GM21723 (cell line): Measurements from ENCODE around the gene C10orf90.

Experiments used
- ATAC-seq: cut with Tn5 transposase; IDR thresholded peaks from one replicate; pipeline ENCODE4 v1.9.1; 2021; ENCODE audit warnings: mild to moderate bottlenecking, moderate library complexity; ENCODE audit not compliant: unreplicated experiment

The C10orf90 gene

DNA sequence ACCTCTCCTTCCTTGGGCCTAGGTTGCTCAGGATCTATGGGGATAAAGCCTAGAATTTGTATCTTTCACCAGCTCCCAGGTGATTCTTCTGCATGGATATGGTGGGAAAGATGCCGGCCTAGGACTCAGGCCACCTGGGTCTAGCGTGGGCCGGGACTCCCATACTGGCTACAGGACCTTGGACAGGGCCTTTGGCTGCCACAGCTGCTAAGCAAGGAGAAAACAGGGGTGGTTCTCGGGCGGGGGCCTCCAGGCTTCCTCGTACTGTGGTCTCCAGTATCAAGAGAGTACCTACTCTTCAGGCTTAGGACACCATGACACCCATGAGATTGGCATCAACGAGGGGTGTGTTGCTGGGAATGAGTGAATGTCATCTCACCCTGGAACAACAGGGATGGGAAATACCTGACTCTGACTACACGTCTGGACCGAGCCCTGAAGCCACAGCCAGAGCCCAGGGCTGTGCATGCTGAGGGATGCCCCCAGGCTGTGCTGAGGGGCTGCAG, 161.9 kb downstream of the C10orf90 start:
- ATAC-seq = no peak

DNA sequence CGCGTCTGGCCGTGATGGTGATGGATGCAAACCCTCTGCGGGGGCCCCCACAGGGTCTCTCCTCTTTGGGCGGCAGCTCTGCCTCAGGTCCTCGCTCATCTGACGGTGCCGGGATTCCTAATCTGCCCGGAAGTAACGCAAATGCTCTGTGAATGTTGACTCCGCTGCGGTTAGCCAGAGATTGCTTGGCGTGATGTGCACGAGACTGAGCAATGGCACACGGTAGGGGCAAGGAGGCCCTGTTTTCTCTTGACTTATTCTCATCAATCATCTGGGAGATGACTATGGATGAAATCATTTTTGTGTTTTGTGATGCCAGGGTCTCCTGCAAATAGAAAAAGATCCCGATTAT, 165.8 kb downstream of the C10orf90 start:
- no peak for ATAC-seq

DNA sequence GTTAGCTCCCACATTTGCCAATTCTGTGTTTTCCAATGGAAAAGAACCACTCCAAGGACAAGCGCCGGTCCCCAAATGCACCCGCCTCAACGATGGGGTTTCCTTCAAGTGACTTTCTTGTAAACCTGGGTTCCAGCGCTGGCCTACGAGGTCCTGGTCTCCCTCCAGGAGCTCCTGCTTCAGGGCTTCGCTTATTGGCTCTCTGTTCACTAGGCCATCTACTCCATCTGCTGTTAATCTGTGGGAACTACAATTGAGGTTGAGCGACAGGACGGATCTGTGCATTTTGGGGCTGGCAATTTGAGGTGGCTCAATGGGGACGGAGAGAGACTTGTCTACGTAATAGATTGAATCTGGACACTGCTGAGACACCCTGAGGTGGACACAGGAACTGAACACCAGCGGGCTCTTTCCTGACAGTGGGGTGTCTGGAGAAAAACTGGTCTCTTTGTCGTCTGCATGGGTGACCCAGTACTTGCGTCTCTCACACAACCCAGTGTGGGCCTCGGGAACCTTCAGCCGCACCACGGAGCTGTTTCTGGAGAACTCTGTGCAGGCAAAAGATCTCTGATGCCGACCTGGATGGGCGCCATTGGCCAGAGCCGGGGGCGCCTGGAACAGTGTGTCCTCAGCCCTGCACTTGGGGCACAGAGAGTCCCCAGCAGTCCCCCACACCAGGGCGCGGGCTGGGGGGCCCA, 166.3 kb downstream of the C10orf90 start:
- peak; percentile 54 for ATAC-seq

- no peak for ATAC-seq
Observed at GRCh38 chr10:126503392-126504062, 167.0 kb downstream of the C10orf90 start.

- no peak for ATAC-seq
Observed at GRCh38 chr10:126502441-126502840, 168.1 kb downstream of the C10orf90 start.

GRCh38 chr10:126501828-126502227, 168.7 kb downstream of the C10orf90 start:
- no peak for ATAC-seq

- no peak for ATAC-seq
Observed at GRCh38 chr10:126500866-126501265, 169.6 kb downstream of the C10orf90 start.

- no peak for ATAC-seq
Observed at GRCh38 chr10:126500185-126500584, 170.3 kb downstream of the C10orf90 start.

- no peak for ATAC-seq
Observed at GRCh38 chr10:126499744-126500143, 170.7 kb downstream of the C10orf90 start.

DNA sequence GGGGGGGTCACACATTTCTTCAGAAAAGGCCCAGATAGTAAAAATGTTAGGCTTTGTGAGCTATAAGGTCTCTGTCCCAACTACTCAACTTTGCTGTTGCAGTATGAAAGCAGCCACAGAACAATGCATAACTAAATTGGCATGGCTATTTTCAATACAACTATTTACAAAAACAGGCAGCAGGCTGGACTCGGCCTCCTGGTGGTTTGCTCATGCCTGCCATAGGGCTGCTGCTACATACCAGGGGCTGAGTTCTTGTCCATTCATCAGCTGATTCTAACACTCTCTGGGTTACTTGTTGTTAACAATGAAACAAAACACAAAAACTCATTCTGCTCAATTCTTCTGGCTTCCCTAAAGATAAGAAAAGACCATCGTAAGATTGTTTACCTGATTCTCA, 172.8 kb downstream of the C10orf90 start:
- ATAC-seq = no peak

- no peak for ATAC-seq
Observed at GRCh38 chr10:126496771-126497545, 173.5 kb downstream of the C10orf90 start.

GRCh38 chr10:126491476-126491875, 179.0 kb downstream of the C10orf90 start:
- no peak for ATAC-seq

GRCh38 chr10:126481181-126481580, 189.3 kb downstream of the C10orf90 start:
- no peak for ATAC-seq

- no peak for ATAC-seq
Observed at GRCh38 chr10:126480648-126481047, 189.8 kb downstream of the C10orf90 start.

- no peak for ATAC-seq
Observed at GRCh38 chr10:126479280-126479895, 191.1 kb downstream of the C10orf90 start.

- ATAC-seq = no peak
Observed at GRCh38 chr10:126478546-126478945, 191.9 kb downstream of the C10orf90 start.

DNA sequence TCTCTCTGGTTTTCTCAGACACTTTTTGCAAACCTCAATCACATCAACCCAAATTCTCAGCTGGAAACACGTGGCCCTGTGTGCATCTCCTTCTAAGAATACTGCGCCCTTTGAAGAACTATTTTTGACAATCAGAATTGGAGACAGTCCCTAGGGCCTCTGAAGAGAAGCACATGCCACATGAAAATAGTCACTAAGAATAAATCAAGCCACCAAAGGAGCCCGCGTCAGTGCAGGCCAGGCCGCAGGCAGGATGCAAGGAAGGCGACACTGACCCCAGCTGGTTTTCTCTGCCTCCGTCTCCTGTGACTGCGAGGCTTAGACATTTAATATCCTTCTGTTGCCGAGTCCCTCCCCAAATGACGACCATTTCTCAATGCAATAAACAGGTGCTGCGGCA, 194.2 kb downstream of the C10orf90 start:
- ATAC-seq = no peak

- ATAC-seq = no peak
Observed at GRCh38 chr10:126475074-126475691, 195.3 kb downstream of the C10orf90 start.

- no peak for ATAC-seq
Observed at GRCh38 chr10:126474031-126474430, 196.5 kb downstream of the C10orf90 start.

DNA sequence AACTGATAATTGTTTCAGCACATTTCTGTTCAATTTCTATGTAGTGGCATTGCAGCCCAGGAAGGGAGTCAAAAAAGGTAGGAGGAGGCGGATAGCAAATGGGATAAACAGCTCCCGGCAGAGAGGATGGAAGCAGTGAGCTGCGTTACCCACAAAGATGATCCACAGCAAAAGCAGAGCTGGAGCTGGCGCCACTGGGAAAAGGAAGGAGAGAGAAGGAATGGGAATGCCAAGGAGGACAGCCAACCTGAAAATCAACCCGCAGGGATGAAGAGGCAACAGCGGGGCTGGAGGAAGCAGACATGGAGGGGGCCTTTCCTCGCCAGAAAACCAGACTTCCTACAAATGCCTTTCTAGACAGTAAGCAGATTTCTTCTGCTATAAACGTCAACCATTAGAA, 199.5 kb downstream of the C10orf90 start:
- ATAC-seq = no peak

- no peak for ATAC-seq
Observed at GRCh38 chr10:126469692-126470091, 200.8 kb downstream of the C10orf90 start.
